Memory B cell (primary cell): ENCODE results near the gene TIAL1.

Experiments used
- ATAC-seq: fragments of 150-1000 bp; cut with Tn5 transposase; 2 replicates; pipeline ENCODE4 v1.10.0; 2021; ENCODE audit warnings: low read depth, mild to moderate bottlenecking, moderate library complexity
- DNase-seq, 2 donors: peaks; one replicate each; pipeline ENCODE4 v3.0.0; 2022; ENCODE audit warnings: low spot score in 2 of 2
- H3K27ac Mint-ChIP-seq: one replicate; pipeline ENCODE4 v1.8.0; 2022; ENCODE audit warnings: mild to moderate bottlenecking, moderate library complexity, mixed read lengths
- H3K27me3 Mint-ChIP-seq: one replicate; pipeline ENCODE4 v1.8.0; 2022; ENCODE audit warnings: mixed read lengths
- H3K36me3 Mint-ChIP-seq: one replicate; pipeline ENCODE4 v1.8.0; 2022; ENCODE audit warnings: mild to moderate bottlenecking, mixed read lengths
- H3K4me1 Mint-ChIP-seq: one replicate; pipeline ENCODE4 v1.8.0; 2022; ENCODE audit warnings: mixed read lengths
- H3K4me3 Mint-ChIP-seq: one replicate; pipeline ENCODE4 v1.8.0; 2022; ENCODE audit warnings: mild to moderate bottlenecking, moderate library complexity, mixed read lengths
- H3K9me3 Mint-ChIP-seq: one replicate; pipeline ENCODE4 v1.8.0; 2022; ENCODE audit warnings: mixed read lengths

Gene TIAL1

GRCh38 chr10:119549247-119549999 lies 47.3 kb downstream of the TIAL1 start:
- no peaks in the 10 kb centered on the region for H3K9me3 Mint-ChIP-seq
- H3K36me3 Mint-ChIP-seq = no peaks in the 10 kb centered on the region
- no peak overlapping the region for H3K27ac Mint-ChIP-seq
- ATAC-seq (no peak), DNase-seq (no peak)
- H3K4me3 Mint-ChIP-seq = no peak overlapping the region
- no peaks in the 10 kb centered on the region for H3K4me1 Mint-ChIP-seq
- H3K27me3 Mint-ChIP-seq = peaks cover 13% of the 10 kb centered on the region

- ATAC-seq (no peak), DNase-seq (no peak)
- H3K4me3 Mint-ChIP-seq = no peak overlapping the region
- no peaks in the 10 kb centered on the region for H3K9me3 Mint-ChIP-seq
- peaks cover 8% of the 10 kb centered on the region for H3K4me1 Mint-ChIP-seq
- H3K27ac Mint-ChIP-seq = no peak overlapping the region
- peaks cover 13% of the 10 kb centered on the region for H3K27me3 Mint-ChIP-seq
- no peaks in the 10 kb centered on the region for H3K36me3 Mint-ChIP-seq
These were observed 50.8 kb downstream of the TIAL1 start for GRCh38 chr10:119546009-119546408.

- Mint-ChIP-seq H3K9me3 (no peaks in the 10 kb centered on the region), H3K4me1 (peaks cover 14% of the 10 kb centered on the region), H3K27ac (no peak overlapping the region), H3K4me3 (no peak overlapping the region), H3K27me3 (peaks cover 13% of the 10 kb centered on the region), H3K36me3 (no peaks in the 10 kb centered on the region)
- ATAC-seq (no peak), DNase-seq (no peak)
These were observed 51.5 kb downstream of the TIAL1 start for GRCh38 chr10:119545310-119545709.

GRCh38 chr10:119543814-119544642 lies 52.7 kb downstream of the TIAL1 start:
- no peak for DNase-seq
- Mint-ChIP-seq H3K4me3 (peak overlapping the region; percentile 91), H3K27ac (peak overlapping the region; percentile 56), H3K9me3 (no peaks in the 10 kb centered on the region), H3K27me3 (peaks cover 13% of the 10 kb centered on the region), H3K36me3 (no peaks in the 10 kb centered on the region), H3K4me1 (peaks cover 19% of the 10 kb centered on the region)
- ATAC-seq = no peak

GRCh38 chr10:119542988-119543813 lies 53.6 kb downstream of the TIAL1 start:
- no peaks in the 10 kb centered on the region for H3K36me3 Mint-ChIP-seq
- peak overlapping the region; percentile 91 for H3K4me3 Mint-ChIP-seq
- H3K4me1 Mint-ChIP-seq = peaks cover 25% of the 10 kb centered on the region
- peak overlapping the region; percentile 56 for H3K27ac Mint-ChIP-seq
- H3K9me3 Mint-ChIP-seq = no peaks in the 10 kb centered on the region
- H3K27me3 Mint-ChIP-seq = peaks cover 8% of the 10 kb centered on the region
- DNase-seq (peak; percentile 47 to 67), ATAC-seq (peak; percentile 62)

GRCh38 chr10:119542357-119542987 lies 54.3 kb downstream of the TIAL1 start, which contains the start of gene RGS10:
Gene RGS10, minus strand, starts transcription at chr10:119542719. Its CDS starts 81 bp downstream, at chr10:119542638.
- DNase-seq (peak in 1 of 2 donors; percentile 49), ATAC-seq (peak; percentile 73)
- peaks cover 3% of the 10 kb centered on the region for H3K27me3 Mint-ChIP-seq
- peaks cover 31% of the 10 kb centered on the region for H3K4me1 Mint-ChIP-seq
- peak within 1 kb of the TSS; percentile 56 for H3K27ac Mint-ChIP-seq
- no peaks in the 10 kb centered on the region for H3K9me3 Mint-ChIP-seq
- H3K36me3 Mint-ChIP-seq = no peaks in the 10 kb centered on the region
- H3K4me3 Mint-ChIP-seq = peak within 1 kb of the TSS; percentile 91

GRCh38 chr10:119541459-119542356 lies 55.1 kb downstream of the TIAL1 start:
- Mint-ChIP-seq H3K4me1 (peaks cover 31% of the 10 kb centered on the region), H3K9me3 (no peaks in the 10 kb centered on the region), H3K36me3 (no peaks in the 10 kb centered on the region), H3K4me3 (peak overlapping the region; percentile 87), H3K27ac (peak overlapping the region; percentile 50), H3K27me3 (peaks cover 2% of the 10 kb centered on the region)
- ATAC-seq = peak; percentile 15
- peak; percentile 18 to 28 for DNase-seq

GRCh38 chr10:119541046-119541445 lies 55.7 kb downstream of the TIAL1 start:
- Mint-ChIP-seq H3K4me1 (peaks cover 31% of the 10 kb centered on the region), H3K36me3 (no peaks in the 10 kb centered on the region), H3K27ac (peak overlapping the region; percentile 50), H3K9me3 (no peaks in the 10 kb centered on the region), H3K4me3 (peak overlapping the region; percentile 87), H3K27me3 (peaks cover 2% of the 10 kb centered on the region)
- DNase-seq (no peak), ATAC-seq (no peak)

- no peak overlapping the region for H3K27ac Mint-ChIP-seq
- no peaks in the 10 kb centered on the region for H3K36me3 Mint-ChIP-seq
- no peaks in the 10 kb centered on the region for H3K9me3 Mint-ChIP-seq
- no peaks in the 10 kb centered on the region for H3K27me3 Mint-ChIP-seq
- peaks cover 31% of the 10 kb centered on the region for H3K4me1 Mint-ChIP-seq
- H3K4me3 Mint-ChIP-seq = no peak overlapping the region
- DNase-seq (no peak), ATAC-seq (no peak)
These were observed 56.7 kb downstream of the TIAL1 start for GRCh38 chr10:119540038-119540437.

- Mint-ChIP-seq H3K9me3 (no peaks in the 10 kb centered on the region), H3K27ac (peak overlapping the region; percentile 7), H3K4me1 (peaks cover 31% of the 10 kb centered on the region), H3K4me3 (no peak overlapping the region), H3K27me3 (no peaks in the 10 kb centered on the region), H3K36me3 (no peaks in the 10 kb centered on the region)
- DNase-seq = no peak
- no peak for ATAC-seq
These were observed 57.4 kb downstream of the TIAL1 start for GRCh38 chr10:119539359-119539825.

- ATAC-seq (no peak), DNase-seq (no peak)
- no peaks in the 10 kb centered on the region for H3K27me3 Mint-ChIP-seq
- no peaks in the 10 kb centered on the region for H3K36me3 Mint-ChIP-seq
- H3K27ac Mint-ChIP-seq = peak overlapping the region; percentile 7
- H3K4me1 Mint-ChIP-seq = peaks cover 31% of the 10 kb centered on the region
- H3K9me3 Mint-ChIP-seq = no peaks in the 10 kb centered on the region
- H3K4me3 Mint-ChIP-seq = no peak overlapping the region
These were observed 58.0 kb downstream of the TIAL1 start for GRCh38 chr10:119538632-119539358.

- Mint-ChIP-seq H3K9me3 (no peaks in the 10 kb centered on the region), H3K4me3 (no peak overlapping the region), H3K27me3 (no peaks in the 10 kb centered on the region), H3K36me3 (no peaks in the 10 kb centered on the region), H3K4me1 (peaks cover 27% of the 10 kb centered on the region), H3K27ac (peak overlapping the region; percentile 7)
- DNase-seq (no peak), ATAC-seq (no peak)
These were observed 58.7 kb downstream of the TIAL1 start for GRCh38 chr10:119537953-119538630.
